B cell (primary cell): ENCODE data around the gene PAH. TPM values are rescaled to one million over a fixed set of nuclear protein-coding genes. Genes with fewer than 3 reads are reported as not detected.

Experiments
- ATAC-seq: fragments of 200-7000 bp; cut with Tn5 transposase; one replicate; pipeline ENCODE4 v1.10.0; 2021; ENCODE audit warnings: low read depth, mild to moderate bottlenecking, moderate number of reproducible peaks, moderate library complexity
- CTCF ChIA-PET: fragments of 350-600 bp; sonication (Branson Sonifier 250); formaldehyde crosslinking; loops from one replicate; lab custom pipeline; 2021; ENCODE audit warnings: antibody characterized with exemption, inconsistent platforms; lab: Charles Lee
- POLR2A ChIA-PET: fragments of 350-600 bp; sonication (Branson Sonifier 250); formaldehyde crosslinking; loops from one replicate; lab custom pipeline; 2021; ENCODE audit warnings: antibody characterized with exemption; lab: Charles Lee
- DNase-seq: peaks from one replicate; pipeline ENCODE4 v3.0.0; 2013
- H2AFZ ChIP-seq: 2 replicates; pipeline ENCODE4 v1.6.1; 2012; ENCODE audit warnings: mild to moderate bottlenecking, low read depth, low read length; ENCODE audit not compliant: insufficient read depth, poor library complexity, severe bottlenecking
- H3K27ac ChIP-seq, 2 donors: 1 replicate in 1 of 2; 2 replicates in 1 of 2; pipeline ENCODE4 v1.5.1; 2012 to 2013; ENCODE audit warnings: low read length in 2 of 2, mild to moderate bottlenecking in 2 of 2, moderate library complexity in 1 of 2
- H3K27me3 ChIP-seq, 4 experiments: fragments of 200-600 bp in 1 of 4; sonication (generic) in 1 of 4; replicated peaks in 1 of 4; 1 replicate in 2 of 4; 2 replicates in 2 of 4; pipeline versions ENCODE4 v1.6.1 to v1.7.0; 2013 to 2016; ENCODE audit warnings: low read length in 3 of 4, mild to moderate bottlenecking in 2 of 4, mixed read lengths in 1 of 4, moderate library complexity in 1 of 4; ENCODE audit not compliant: insufficient read depth in 4 of 4, control insufficient read depth in 3 of 4; ENCODE audit errors: control extremely low read depth in 1 of 4
- H3K36me3 ChIP-seq, 2 experiments: replicated peaks in 1 of 2; 1 replicate in 1 of 2; 2 replicates in 1 of 2; pipeline versions ENCODE4 v1.6.1 to v1.7.1; 2013; ENCODE audit warnings: low read length in 1 of 2; ENCODE audit not compliant: insufficient read depth in 2 of 2, control insufficient read depth in 1 of 2; ENCODE audit errors: control extremely low read depth in 1 of 2, extremely low read depth in 1 of 2
- H3K4me1 ChIP-seq, 2 donors: fragments of 200-600 bp in 1 of 2; sonication (generic) in 1 of 2; 1 replicate in 1 of 2; 2 replicates in 1 of 2; pipeline versions ENCODE4 v1.5.1 to v1.6.1; 2013 to 2017; ENCODE audit warnings: low read length in 2 of 2; ENCODE audit not compliant: control insufficient read depth in 2 of 2, insufficient read depth in 2 of 2
- H3K4me2 ChIP-seq: replicated peaks from 2 replicates; pipeline ENCODE3; 2012; ENCODE audit warnings: mild to moderate bottlenecking, low read depth, low read length; ENCODE audit not compliant: poor library complexity, severe bottlenecking
- H3K4me3 ChIP-seq, 5 experiments: fragments of 200-600 bp in 1 of 5; sonication (generic) in 1 of 5; 1 replicate in 3 of 5; 2 replicates in 2 of 5; pipeline versions ENCODE4 v1.5.1 to v1.7.0; 2011 to 2016; ENCODE audit warnings: low read length in 4 of 5, mild to moderate bottlenecking in 4 of 5, low read depth in 2 of 5, control low read depth in 1 of 5, moderate library complexity in 1 of 5; ENCODE audit not compliant: insufficient read depth in 1 of 5; ENCODE audit errors: control extremely low read depth in 1 of 5, extremely low read depth in 1 of 5
- H3K79me2 ChIP-seq: fragments of 200-600 bp; sonication (generic); one replicate; pipeline ENCODE4 v1.6.0; 2016; ENCODE audit warnings: low read length; ENCODE audit not compliant: control insufficient read depth, insufficient read depth
- H3K9ac ChIP-seq: fragments of 200-600 bp; sonication (generic); 2 replicates; pipeline ENCODE4 v1.6.1; 2017; ENCODE audit warnings: mild to moderate bottlenecking, low read length, moderate library complexity
- H3K9me3 ChIP-seq, 3 donors: one replicate each; pipeline versions ENCODE4 v1.6.1 to v1.7.1; 2013; ENCODE audit warnings: low read length in 2 of 3; ENCODE audit not compliant: control insufficient read depth in 2 of 3, insufficient read depth in 1 of 3; ENCODE audit errors: control extremely low read depth in 1 of 3
- H4K20me1 ChIP-seq: 2 replicates; pipeline ENCODE4 v1.6.0; 2012; ENCODE audit warnings: mild to moderate bottlenecking, low read length; ENCODE audit not compliant: insufficient read depth, control insufficient read depth, poor library complexity, severe bottlenecking
- H3K27ac Mint-ChIP-seq: one replicate; pipeline ENCODE4 v1.8.0; 2021; ENCODE audit warnings: mixed read lengths
- H3K27me3 Mint-ChIP-seq: one replicate; pipeline ENCODE4 v1.8.0; 2021; ENCODE audit warnings: mixed read lengths
- H3K4me1 Mint-ChIP-seq: one replicate; pipeline ENCODE4 v1.8.0; 2021; ENCODE audit warnings: mixed read lengths
- H3K4me3 Mint-ChIP-seq: one replicate; pipeline ENCODE4 v1.8.0; 2021; ENCODE audit warnings: mixed read lengths
- H3K9me3 Mint-ChIP-seq: one replicate; pipeline ENCODE4 v1.8.0; 2022; ENCODE audit warnings: mixed read lengths; ENCODE audit not compliant: insufficient read depth
- EZH2 ChIP-seq: IDR thresholded peaks from 2 replicates; pipeline ENCODE4 v1.6.1; 2012; ENCODE audit warnings: borderline replicate concordance, low read depth, mild to moderate bottlenecking, moderate library complexity, low read length; ENCODE audit not compliant: insufficient read depth, poor library complexity, severe bottlenecking
- WGBS: methylation state at CpG from one replicate; pipeline ENCODE4 v1.1.5; 2013; ENCODE audit warnings: missing lambda C conversion rate; ENCODE audit not compliant: insufficient coverage; 5-methylcytosine and 5-hydroxymethylcytosine counted together
- intact Hi-C: fragments of 100-400 bp; cut with micrococcal nuclease; formaldehyde crosslinking; loops from one replicate; pipeline ENCODE4 v1.10.0; 2022
- polyA plus RNA-seq: library from polyadenylated mRNA; depleted of rRNA; stranded (reverse); fragments of >200 nt; gene quantifications from 2 replicates; pipeline ENCODE4 v1.2.3, GENCODE V29; 2012
- total RNA-seq, 2 donors: library from RNA; stranded (reverse); fragments of 120-200 nt in 1 of 2; gene quantifications; 1 replicate in 1 of 2; 2 replicates in 1 of 2; pipeline versions ENCODE4 v1.2.3 to v1.2.4, GENCODE V29; 2013 to 2022
- TF ChIP-seq, protein P1 (sequence below): fragments of 200-600 bp; IDR thresholded peaks from one replicate; pipeline ENCODE4 v1.8.0; 2022; ENCODE audit warnings: antibody characterized with exemption, mild to moderate bottlenecking

PAH gene
- total and polyA plus RNA-seq, 2 donors (not counting 1 experiment from before 2014, with no cell fraction given), result 0.25 TPM; not detected in 1

DNA sequence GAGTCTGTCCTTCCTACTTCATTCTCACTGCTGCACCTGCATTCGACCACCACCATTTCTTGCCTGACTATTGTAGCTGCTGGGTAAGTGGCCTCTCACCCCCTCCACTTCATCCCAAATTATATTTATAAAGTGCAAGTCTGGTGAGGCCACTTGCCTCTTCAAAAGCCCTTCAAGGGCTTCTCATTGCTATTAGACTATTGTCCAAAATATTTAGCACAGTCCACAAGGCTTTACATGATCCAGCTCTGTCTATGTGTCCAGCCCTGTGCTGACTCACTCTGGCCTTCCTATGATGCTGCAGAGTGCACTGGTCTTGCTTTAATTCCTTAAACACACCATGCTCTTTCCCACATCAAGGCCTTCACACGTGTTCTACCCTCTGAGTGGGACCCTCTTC is 46.0 kb downstream of the PAH start:
- POLR2A ChIA-PET, result no interaction called here
- Mint-ChIP-seq H3K27me3 (no peaks in the 10 kb centered on the region), H3K4me3 (no peak overlapping the region), H3K9me3 (no peaks in the 10 kb centered on the region), H3K27ac (no peak overlapping the region), H3K4me1 (no peaks in the 10 kb centered on the region)
- Histone ChIP-seq H3K27ac (no peak overlapping the region), H3K9me3 (peaks cover 0 to 1% (median 0%) of the 10 kb centered on the region in 3 donors), H3K79me2 (no peaks in the 10 kb centered on the region), H3K4me1 (no peaks in the 10 kb centered on the region), H3K27me3 (no peaks in the 10 kb centered on the region), H3K9ac (no peak overlapping the region), H3K36me3 (no peaks in the 10 kb centered on the region), H3K4me2 (no peak overlapping the region), H3K4me3 (no peak overlapping the region), H2AFZ (no peak overlapping the region), H4K20me1 (no peaks in the 10 kb centered on the region)
- whole genome bisulfite sequencing, result 67% methylated on average over 1 of the region's 2 CpGs
- DNase-seq (no peak), ATAC-seq (no peak)
- TF ChIP-seq, protein P1, sequence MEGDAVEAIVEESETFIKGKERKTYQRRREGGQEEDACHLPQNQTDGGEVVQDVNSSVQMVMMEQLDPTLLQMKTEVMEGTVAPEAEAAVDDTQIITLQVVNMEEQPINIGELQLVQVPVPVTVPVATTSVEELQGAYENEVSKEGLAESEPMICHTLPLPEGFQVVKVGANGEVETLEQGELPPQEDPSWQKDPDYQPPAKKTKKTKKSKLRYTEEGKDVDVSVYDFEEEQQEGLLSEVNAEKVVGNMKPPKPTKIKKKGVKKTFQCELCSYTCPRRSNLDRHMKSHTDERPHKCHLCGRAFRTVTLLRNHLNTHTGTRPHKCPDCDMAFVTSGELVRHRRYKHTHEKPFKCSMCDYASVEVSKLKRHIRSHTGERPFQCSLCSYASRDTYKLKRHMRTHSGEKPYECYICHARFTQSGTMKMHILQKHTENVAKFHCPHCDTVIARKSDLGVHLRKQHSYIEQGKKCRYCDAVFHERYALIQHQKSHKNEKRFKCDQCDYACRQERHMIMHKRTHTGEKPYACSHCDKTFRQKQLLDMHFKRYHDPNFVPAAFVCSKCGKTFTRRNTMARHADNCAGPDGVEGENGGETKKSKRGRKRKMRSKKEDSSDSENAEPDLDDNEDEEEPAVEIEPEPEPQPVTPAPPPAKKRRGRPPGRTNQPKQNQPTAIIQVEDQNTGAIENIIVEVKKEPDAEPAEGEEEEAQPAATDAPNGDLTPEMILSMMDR, result no peak
- TF ChIP-seq EZH2, result no peak
- intact Hi-C loops, result no loop called here
- CTCF ChIA-PET, result interaction anchor here (1.5 kb wide), 1 partner anchor 12 kb away, joined by 6 read pairs; no protein-coding TSS in a partner anchor

DNA sequence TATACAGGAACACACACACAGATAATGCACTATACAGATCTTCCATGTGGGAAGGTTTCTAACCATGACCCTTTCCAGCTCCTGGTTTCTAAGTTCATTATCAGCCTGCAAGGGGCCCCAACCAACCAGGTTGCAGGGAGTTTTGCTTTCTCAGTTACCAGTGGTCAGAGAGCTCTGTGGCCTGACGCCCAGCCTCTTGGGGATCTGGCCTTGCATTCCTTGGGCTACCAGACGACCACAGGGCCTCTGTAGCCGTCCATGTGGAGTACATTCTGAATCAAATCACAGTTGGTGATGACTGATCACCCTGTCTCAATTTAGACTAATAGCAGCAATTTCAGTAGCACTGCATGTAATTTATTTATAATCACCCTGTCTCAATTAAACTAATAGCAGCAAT is 47.5 kb downstream of the PAH start:
- WGBS, result 60% methylated on average over 3 of the region's 3 CpGs
- Mint-ChIP-seq H3K27ac (no peak overlapping the region), H3K4me1 (no peaks in the 10 kb centered on the region), H3K9me3 (no peaks in the 10 kb centered on the region), H3K4me3 (no peak overlapping the region), H3K27me3 (no peaks in the 10 kb centered on the region)
- Histone ChIP-seq H3K79me2 (no peaks in the 10 kb centered on the region), H4K20me1 (no peaks in the 10 kb centered on the region), H3K36me3 (no peaks in the 10 kb centered on the region), H3K4me1 (no peaks in the 10 kb centered on the region), H2AFZ (no peak overlapping the region), H3K4me3 (no peak overlapping the region), H3K27ac (no peak overlapping the region), H3K9ac (no peak overlapping the region), H3K27me3 (no peaks in the 10 kb centered on the region), H3K4me2 (no peak overlapping the region), H3K9me3 (peaks cover 0 to 1% (median 0%) of the 10 kb centered on the region in 3 donors)
- TF ChIP-seq, protein P1, result no peak
- TF ChIP-seq EZH2, result no peak
- CTCF ChIA-PET, result interaction anchor here (1.0 kb wide), 1 partner anchor 679 kb away, joined by 3 read pairs; no protein-coding TSS in a partner anchor
- DNase-seq (no peak), ATAC-seq (no peak)
- POLR2A ChIA-PET, result no interaction called here
- intact Hi-C loops, result no loop called here
